H1 (cell line): ENCODE results near the gene SS18L1. TPM values are rescaled to one million over a fixed set of nuclear protein-coding genes. Genes with fewer than 3 reads are reported as not detected.

Experiments
- CTCF ChIA-PET: fragments of 300-600 bp; sonication (Branson Sonifier 250); formaldehyde crosslinking; loops from one replicate; lab custom pipeline; 2021; ENCODE audit not compliant: partially characterized antibody; lab: Charles Lee
- POLR2A ChIA-PET: fragments of 300-600 bp; sonication (Branson Sonifier 250); formaldehyde crosslinking; loops from one replicate; lab custom pipeline; 2021; ENCODE audit warnings: inconsistent platforms; ENCODE audit not compliant: partially characterized antibody; lab: Charles Lee
- DNase-seq, 2 experiments: peaks; one replicate each; pipeline versions ENCODE4 v3.0.0 to v3.0.0-alpha.2; 2010 to 2022; ENCODE audit warnings: low spot score in 2 of 2, low read depth in 1 of 2, mixed read lengths in 1 of 2
- FAIRE-seq: peaks from 2 replicates; lab custom pipeline; 2011; peaks lifted over from hg19 to GRCh38; lab: Jason Lieb, UNC
- H2AFZ ChIP-seq: 2 replicates; pipeline ENCODE4 v1.8.1; 2012; ENCODE audit warnings: low read length, inconsistent platforms
- H2AK5ac ChIP-seq: 2 replicates; pipeline ENCODE4 v1.6.1; 2013; ENCODE audit warnings: low read depth, low read length
- H2BK120ac ChIP-seq: replicated peaks from 2 replicates; pipeline ENCODE3; 2013; ENCODE audit warnings: low read depth, low read length, inconsistent platforms
- H2BK12ac ChIP-seq: 2 replicates; pipeline ENCODE4 v1.6.1; 2013; ENCODE audit warnings: low read depth, low read length
- H2BK15ac ChIP-seq: 2 replicates; pipeline ENCODE4 v1.6.1; 2013; ENCODE audit warnings: low read length
- H2BK20ac ChIP-seq: 2 replicates; pipeline ENCODE4 v1.6.1; 2013; ENCODE audit warnings: low read length
- H2BK5ac ChIP-seq: 2 replicates; pipeline ENCODE4 v1.6.1; 2013; ENCODE audit warnings: low read depth, low read length
- H3K14ac ChIP-seq: 2 replicates; pipeline ENCODE4 v1.6.1; 2013; ENCODE audit warnings: inconsistent platforms; ENCODE audit not compliant: insufficient read length
- H3K18ac ChIP-seq: 2 replicates; pipeline ENCODE4 v1.6.1; 2013; ENCODE audit warnings: low read length; ENCODE audit errors: extremely low read depth
- H3K23ac ChIP-seq: 2 replicates; pipeline ENCODE4 v1.6.1; 2013; ENCODE audit warnings: inconsistent platforms; ENCODE audit not compliant: insufficient read length
- H3K23me2 ChIP-seq: 2 replicates; pipeline ENCODE4 v1.6.1; 2013; ENCODE audit warnings: low read depth, low read length
- H3K27ac ChIP-seq: 2 replicates; pipeline ENCODE4 v1.6.1; 2011; ENCODE audit warnings: low read depth, low read length, inconsistent platforms
- H3K27me3 ChIP-seq, 4 experiments: replicated peaks in 1 of 4; 1 replicate in 1 of 4; 2 replicates in 3 of 4; pipeline versions ENCODE4 v1.6.1 to v1.8.1; 2011 to 2013; ENCODE audit warnings: low read length in 3 of 4, mild to moderate bottlenecking in 3 of 4, inconsistent platforms in 2 of 4, mixed read lengths in 2 of 4, moderate library complexity in 1 of 4; ENCODE audit not compliant: control insufficient read depth in 3 of 4, insufficient read depth in 3 of 4; ENCODE audit errors: extremely low read depth in 1 of 4
- H3K36me3 ChIP-seq, 4 experiments: 2 replicates each; pipeline versions ENCODE4 v1.6.1 to v1.8.1; 2011 to 2013; ENCODE audit warnings: mild to moderate bottlenecking in 4 of 4, low read length in 3 of 4, moderate library complexity in 2 of 4, control low read depth in 1 of 4, inconsistent platforms in 1 of 4; ENCODE audit not compliant: insufficient read depth in 4 of 4, control insufficient read depth in 2 of 4
- H3K4ac ChIP-seq: replicated peaks from 2 replicates; pipeline ENCODE3; 2013; ENCODE audit warnings: low read length, low read depth, mixed read lengths, inconsistent platforms; ENCODE audit not compliant: insufficient read length
- H3K4me1 ChIP-seq, 4 experiments: replicated peaks in 1 of 4; 1 replicate in 1 of 4; 2 replicates in 3 of 4; pipeline versions ENCODE4 v1.6.1 to v1.8.1; 2011 to 2013; ENCODE audit warnings: low read length in 3 of 4, inconsistent platforms in 2 of 4, mixed read lengths in 1 of 4; ENCODE audit not compliant: insufficient read depth in 4 of 4, control insufficient read depth in 3 of 4
- H3K4me2 ChIP-seq, 2 experiments: 2 replicates each; pipeline versions ENCODE4 v1.6.1 to v1.8.1; 2011 to 2013; ENCODE audit warnings: low read depth in 2 of 2, low read length in 2 of 2, control low read depth in 1 of 2, inconsistent platforms in 1 of 2, mild to moderate bottlenecking in 1 of 2; ENCODE audit not compliant: insufficient read depth in 1 of 2
- H3K4me3 ChIP-seq, 4 experiments: fragments of 200-600, 300-600 bp in 1 of 4; sonication (generic), shearing (Covaris generic), sonication (Bioruptor Twin) in 1 of 4; 2 replicates each; pipeline versions ENCODE4 v1.5.1 to v1.8.1; 2011 to 2016; ENCODE audit warnings: low read length in 4 of 4, low read depth in 3 of 4, control low read depth in 2 of 4, inconsistent platforms in 2 of 4, mild to moderate bottlenecking in 2 of 4, mixed read lengths in 1 of 4, moderate library complexity in 1 of 4; ENCODE audit not compliant: insufficient read depth in 2 of 4; ENCODE audit errors: extremely low read depth in 1 of 4
- H3K56ac ChIP-seq: replicated peaks from 2 replicates; pipeline ENCODE3; 2013; ENCODE audit warnings: low read depth, mild to moderate bottlenecking, mixed read lengths, low read length, inconsistent platforms; ENCODE audit not compliant: insufficient read length
- H3K79me1 ChIP-seq: 2 replicates; pipeline ENCODE4 v1.6.1; 2013; ENCODE audit warnings: low read depth, low read length, control low read depth
- H3K79me2 ChIP-seq, 2 experiments: 2 replicates each; pipeline versions ENCODE4 v1.6.1 to v1.8.1; 2012 to 2013; ENCODE audit warnings: low read length in 2 of 2, mild to moderate bottlenecking in 2 of 2, inconsistent platforms in 1 of 2; ENCODE audit not compliant: insufficient read depth in 2 of 2, control insufficient read depth in 1 of 2
- H3K9ac ChIP-seq, 4 experiments: replicated peaks in 1 of 4; 1 replicate in 1 of 4; 2 replicates in 3 of 4; pipeline versions ENCODE4 v1.6.1 to v1.8.1; 2011 to 2013; ENCODE audit warnings: low read depth in 3 of 4, low read length in 3 of 4, control low read depth in 2 of 4, mild to moderate bottlenecking in 2 of 4, moderate library complexity in 2 of 4, inconsistent platforms in 1 of 4; ENCODE audit errors: extremely low read depth in 1 of 4
- H3K9me3 ChIP-seq, 2 experiments: 2 replicates each; pipeline versions ENCODE4 v1.6.1 to v1.8.1; 2012 to 2013; ENCODE audit warnings: mild to moderate bottlenecking in 2 of 2, moderate library complexity in 2 of 2, control low read depth in 1 of 2, inconsistent platforms in 1 of 2, low read depth in 1 of 2, low read length in 1 of 2, mixed read lengths in 1 of 2; ENCODE audit not compliant: insufficient read depth in 2 of 2
- H4K20me1 ChIP-seq, 2 experiments: replicated peaks in 1 of 2; 2 replicates each; pipeline versions ENCODE3 to v1.8.1; 2011 to 2013; ENCODE audit warnings: inconsistent platforms in 2 of 2, low read length in 2 of 2, mild to moderate bottlenecking in 1 of 2; ENCODE audit not compliant: insufficient read depth in 2 of 2, control insufficient read depth in 1 of 2
- H4K5ac ChIP-seq: 2 replicates; pipeline ENCODE4 v1.6.1; 2013; ENCODE audit warnings: low read length, low read depth, mixed read lengths, inconsistent platforms; ENCODE audit not compliant: insufficient read length
- H4K8ac ChIP-seq: 2 replicates; pipeline ENCODE4 v1.8.0; 2013; ENCODE audit warnings: mild to moderate bottlenecking, moderate library complexity, low read length, inconsistent platforms; ENCODE audit not compliant: insufficient read depth; ENCODE audit errors: extremely low read depth
- H4K91ac ChIP-seq: replicated peaks from 2 replicates; pipeline ENCODE3; 2013; ENCODE audit warnings: low read length, mixed read lengths, inconsistent platforms; ENCODE audit not compliant: insufficient read length
- ASH2L ChIP-seq: fragments of 200-600, 300-600 bp; sonication (generic); IDR thresholded peaks from one replicate; pipeline ENCODE4 v1.7.1; 2017; ENCODE audit warnings: low read length
- BRCA1 ChIP-seq: IDR thresholded peaks from 2 replicates; pipeline ENCODE4 v1.6.1; 2012; ENCODE audit warnings: low read depth, low read length, improper control_type of control experiment
- EZH2 ChIP-seq: fragments of 200-600 bp; sonication (generic); IDR thresholded peaks from 2 replicates; pipeline ENCODE4 v1.7.1; 2012; ENCODE audit warnings: low read depth, mild to moderate bottlenecking, moderate library complexity, low read length, inconsistent platforms; ENCODE audit not compliant: severe bottlenecking
- FOSL1 ChIP-seq: IDR thresholded peaks from 2 replicates; pipeline ENCODE4 v1.6.1; 2011; ENCODE audit warnings: mild to moderate bottlenecking, low read depth, low read length, moderate library complexity; ENCODE audit not compliant: insufficient read depth
- GABPA ChIP-seq: IDR thresholded peaks from 2 replicates; pipeline ENCODE4 v1.6.1; 2011; ENCODE audit warnings: mild to moderate bottlenecking, low read length, moderate library complexity, borderline replicate concordance; ENCODE audit not compliant: insufficient read depth
- POU5F1 ChIP-seq: IDR thresholded peaks from 2 replicates; pipeline ENCODE4 v1.6.1; 2011; ENCODE audit warnings: low read depth, mild to moderate bottlenecking, low read length, moderate library complexity
- RAD21 ChIP-seq, 2 experiments: IDR thresholded peaks in 1 of 2; conservative IDR thresholded peaks in 1 of 2; 2 replicates each; pipeline ENCODE4 v1.6.1; 2011; ENCODE audit warnings: low read depth in 2 of 2, low read length in 2 of 2, improper control_type of control experiment in 1 of 2, inconsistent platforms in 1 of 2, mild to moderate bottlenecking in 1 of 2, moderate library complexity in 1 of 2
- SIX5 ChIP-seq: IDR thresholded peaks from 2 replicates; pipeline ENCODE4 v1.6.1; 2011; ENCODE audit warnings: mild to moderate bottlenecking, low read depth, low read length
- SP4 ChIP-seq: IDR thresholded peaks from 2 replicates; pipeline ENCODE4 v1.6.1; 2012; ENCODE audit warnings: low read length, inconsistent platforms
- YY1 ChIP-seq: IDR thresholded peaks from 2 replicates; pipeline ENCODE4 v1.6.1; 2011; ENCODE audit warnings: low read depth, mild to moderate bottlenecking, low read length
- WGBS, 2 experiments: shearing (Covaris generic) in 1 of 2; methylation state at CpG; one replicate each; pipeline versions ENCODE4 v1.1.6 to v1.1.7; 2013 to 2015; ENCODE audit warnings: low lambda C conversion rate in 2 of 2, mixed read lengths in 2 of 2, inconsistent platforms in 1 of 2, low coverage in 1 of 2, missing lambda C conversion rate in 1 of 2; ENCODE audit not compliant: insufficient replicate concordance in 2 of 2, insufficient coverage in 1 of 2, insufficient read length in 1 of 2; ENCODE audit errors: extremely low coverage in 1 of 2, missing lambda C conversion rate in 1 of 2; 5-methylcytosine and 5-hydroxymethylcytosine counted together
- polyA plus RNA-seq, 7 experiments: library from polyadenylated mRNA; depleted of rRNA in 3 of 7; stranded (reverse) in 5 of 7; unstranded in 2 of 7; fragments of >200 nt in 5 of 7; fragments of 200-250 nt in 2 of 7; gene quantifications; 1 replicate in 5 of 7; 2 replicates in 1 of 7; 4 replicates in 1 of 7; pipeline versions ENCODE4 v1.2.1 to v1.2.3, GENCODE V29; 2011 to 2013; ENCODE audit warnings: missing spikeins in 2 of 7, mixed read lengths in 2 of 7
- total RNA-seq: library from RNA; stranded (reverse); fragmentation: NEBNext Ultra II Directional; extraction: Animal tissue kit (Norgen Biotek cat#: 25700); gene quantifications from 2 replicates; pipeline ENCODE4 v1.2.1, GENCODE V29; 2021
- TF ChIP-seq, protein P1 (sequence below): IDR thresholded peaks from 2 replicates; pipeline ENCODE4 v1.6.1; 2011; ENCODE audit warnings: low read depth, mild to moderate bottlenecking, low read length; ENCODE audit not compliant: insufficient read depth

The SS18L1 gene
- total and polyA plus RNA-seq, 2 of the 8 experiments (the other 6 are each of a cell fraction or from before 2014, with no cell fraction given) = 28.4 to 29.7 TPM

DNA sequence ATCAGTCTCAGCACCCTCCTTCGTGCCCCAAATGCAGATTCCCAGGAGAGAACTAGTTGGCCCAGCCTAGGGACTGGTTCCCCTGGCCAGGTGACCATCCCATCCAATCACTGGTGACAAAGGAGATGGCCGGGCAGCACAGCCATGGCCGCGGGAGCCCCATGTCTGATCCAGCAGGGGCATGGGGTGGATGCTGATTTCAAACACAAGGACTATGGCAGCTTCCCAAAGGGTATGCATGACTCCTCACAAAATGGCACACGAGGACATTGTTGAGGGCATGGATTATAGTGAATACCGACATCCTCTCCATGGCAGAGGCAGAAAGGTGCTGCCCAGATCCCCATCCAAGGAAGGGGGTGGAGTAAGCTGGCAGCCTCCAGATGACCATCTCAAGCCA, 31.2 kb upstream of the SS18L1 start:
- Histone ChIP-seq H3K23ac (no peak overlapping the region), H3K56ac (no peak overlapping the region), H2AK5ac (no peak overlapping the region), H2BK15ac (no peak overlapping the region), H3K4me2 (no peak overlapping the region), H3K23me2 (no peaks in the 10 kb centered on the region), H4K91ac (no peak overlapping the region), H3K79me2 (no peaks in the 10 kb centered on the region), H3K79me1 (no peaks in the 10 kb centered on the region), H2BK120ac (no peak overlapping the region), H2BK12ac (no peak overlapping the region), H3K27me3 (no peaks in the 10 kb centered on the region), H3K14ac (no peak overlapping the region), H3K9me3 (peaks cover 10 to 34% of the 10 kb centered on the region in 2 experiments), H3K36me3 (no peaks in the 10 kb centered on the region), H2BK20ac (no peak overlapping the region), H3K4me3 (no peak overlapping the region), H3K27ac (no peak overlapping the region), H3K4ac (no peak overlapping the region), H2AFZ (no peak overlapping the region), H3K18ac (no peak overlapping the region), H3K9ac (no peak overlapping the region), H4K8ac (no peak overlapping the region), H4K5ac (no peak overlapping the region), H3K4me1 (peaks cover 0 to 5% (median 0%) of the 10 kb centered on the region in 4 experiments; a peak in 3 of 7 replicates), H4K20me1 (no peaks in the 10 kb centered on the region), H2BK5ac (no peak overlapping the region)
- ChIA-PET CTCF (interaction anchor here (0.6 to 1.4 kb wide), 3 partner anchors 79 to 101 kb away, joined by 3 to 4 read pairs (median 3); no protein-coding TSS in a partner anchor), POLR2A (interaction anchor here (1.0 to 4.8 kb wide), 4 partner anchors 9 to 46 kb away, joined by 3 to 25 read pairs (median 4); partner anchors contain the start of gene TAF4)
- 88% methylated on average over 6 of the region's 6 CpGs; no CpG with 5 or more reads in 1 of the 2 experiments for WGBS, 2 experiments
- no peak for DNase-seq
- no peak for FAIRE-seq
- TF ChIP-seq BRCA1 = no peak
- TF ChIP-seq YY1 = no peak
- no peak for TF ChIP-seq RAD21 (IDR thresholded peaks at IDR 0.05 in 1 of 2, conservative IDR thresholded peaks at IDR 0.05 in 1 of 2; ENCODE audit: low read depth in 2 of 2, low read length in 2 of 2)
- TF ChIP-seq ASH2L = no peak
- no peak for TF ChIP-seq GABPA
- no peak for TF ChIP-seq SP4
- TF ChIP-seq, protein P1, sequence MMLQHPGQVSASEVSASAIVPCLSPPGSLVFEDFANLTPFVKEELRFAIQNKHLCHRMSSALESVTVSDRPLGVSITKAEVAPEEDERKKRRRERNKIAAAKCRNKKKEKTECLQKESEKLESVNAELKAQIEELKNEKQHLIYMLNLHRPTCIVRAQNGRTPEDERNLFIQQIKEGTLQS = no peak
- TF ChIP-seq SIX5 = no peak
- TF ChIP-seq POU5F1 = no peak
- no peak for TF ChIP-seq FOSL1
- TF ChIP-seq EZH2 = no peak
